ENCODE measurements around the gene TOR1B. TPM values are rescaled to one million over a fixed set of nuclear protein-coding genes. Genes with fewer than 3 reads are reported as not detected.

Gene TOR1B
- total and polyA plus RNA-seq, 4 donors = 12.8 to 31.9 (median 17.8) TPM

DNA sequence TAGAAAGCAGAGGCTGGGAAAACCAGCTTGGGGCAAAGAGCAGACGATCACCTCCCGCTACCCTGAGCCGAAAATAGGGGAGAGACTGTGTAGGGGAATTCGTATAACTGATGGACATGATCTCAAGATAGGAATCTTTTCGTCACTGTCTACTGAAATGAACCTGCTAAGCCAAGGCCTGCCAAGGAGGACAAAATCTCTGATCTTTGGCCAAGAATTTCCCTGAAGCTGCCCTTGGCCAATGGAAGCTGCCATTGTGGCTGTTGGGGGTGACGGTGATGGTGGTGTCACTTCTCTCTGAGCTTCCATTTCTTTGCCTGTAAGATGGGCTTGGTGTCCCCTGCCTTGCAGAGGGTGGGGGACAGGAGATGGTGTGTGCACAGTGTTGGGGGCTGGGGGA, 46.8 kb upstream of the TOR1B start:
- H3K9me3 ChIP-seq (ENCODE audit: control insufficient read depth in 4 of 4, low read length in 3 of 4) = no peaks in the 10 kb centered on the region
- 93% methylated on average over 6 of the region's 6 CpGs for WGBS
- no peak for DNase-seq (ENCODE audit: low spot score)
- no peak overlapping the region for H3K9ac ChIP-seq (ENCODE audit: low read depth in 1 of 2, low read length in 2 of 2)
- no peak for TF ChIP-seq FOXA2 (IDR thresholded peaks at IDR 0.05)
- TF ChIP-seq EGR1 (IDR thresholded peaks at IDR 0.05; ENCODE audit: low read depth in 2 of 2) = no peak
- TF ChIP-seq CTCF (IDR thresholded peaks at IDR 0.05; ENCODE audit: low read depth, low read length, missing input control) = no peak
- no peak for TF ChIP-seq RXRA (IDR thresholded peaks at IDR 0.05)
- TF ChIP-seq, protein P1, sequence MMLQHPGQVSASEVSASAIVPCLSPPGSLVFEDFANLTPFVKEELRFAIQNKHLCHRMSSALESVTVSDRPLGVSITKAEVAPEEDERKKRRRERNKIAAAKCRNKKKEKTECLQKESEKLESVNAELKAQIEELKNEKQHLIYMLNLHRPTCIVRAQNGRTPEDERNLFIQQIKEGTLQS (IDR thresholded peaks at IDR 0.05) = no peak
- TF ChIP-seq NR2F2 (IDR thresholded peaks at IDR 0.05) = no peak
- TF ChIP-seq HNF4G (IDR thresholded peaks at IDR 0.05) = no peak
- TF ChIP-seq MAX (IDR thresholded peaks at IDR 0.05) = no peak
- TF ChIP-seq, protein P2, sequence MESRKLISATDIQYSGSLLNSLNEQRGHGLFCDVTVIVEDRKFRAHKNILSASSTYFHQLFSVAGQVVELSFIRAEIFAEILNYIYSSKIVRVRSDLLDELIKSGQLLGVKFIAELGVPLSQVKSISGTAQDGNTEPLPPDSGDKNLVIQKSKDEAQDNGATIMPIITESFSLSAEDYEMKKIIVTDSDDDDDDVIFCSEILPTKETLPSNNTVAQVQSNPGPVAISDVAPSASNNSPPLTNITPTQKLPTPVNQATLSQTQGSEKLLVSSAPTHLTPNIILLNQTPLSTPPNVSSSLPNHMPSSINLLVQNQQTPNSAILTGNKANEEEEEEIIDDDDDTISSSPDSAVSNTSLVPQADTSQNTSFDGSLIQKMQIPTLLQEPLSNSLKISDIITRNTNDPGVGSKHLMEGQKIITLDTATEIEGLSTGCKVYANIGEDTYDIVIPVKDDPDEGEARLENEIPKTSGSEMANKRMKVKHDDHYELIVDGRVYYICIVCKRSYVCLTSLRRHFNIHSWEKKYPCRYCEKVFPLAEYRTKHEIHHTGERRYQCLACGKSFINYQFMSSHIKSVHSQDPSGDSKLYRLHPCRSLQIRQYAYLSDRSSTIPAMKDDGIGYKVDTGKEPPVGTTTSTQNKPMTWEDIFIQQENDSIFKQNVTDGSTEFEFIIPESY (IDR thresholded peaks at IDR 0.05) = no peak
- no peak for TF ChIP-seq HNF4A (conservative IDR thresholded peaks at IDR 0.05)
- TF ChIP-seq FOXA1 (IDR thresholded peaks at IDR 0.05) = no peak
- no peak for TF ChIP-seq SP1 (IDR thresholded peaks at IDR 0.05)
- no peak for TF ChIP-seq RAD21 (IDR thresholded peaks at IDR 0.05)
- no peak for TF ChIP-seq REST (IDR thresholded peaks at IDR 0.05)
- TF ChIP-seq JUND (IDR thresholded peaks at IDR 0.05) = no peak
- no peak for TF ChIP-seq YY1 (IDR thresholded peaks at IDR 0.05)
- TF ChIP-seq TAF1 (conservative IDR thresholded peaks at IDR 0.05) = no peak
- H3K36me3 ChIP-seq (ENCODE audit: control insufficient read depth in 4 of 4, insufficient read depth in 3 of 4, low read depth in 1 of 4, low read length in 3 of 4) = no peaks in the 10 kb centered on the region
- no peaks in the 10 kb centered on the region for H3K4me1 ChIP-seq (ENCODE audit: control insufficient read depth in 4 of 4, insufficient read depth in 4 of 4, low read length in 3 of 4)
- H3K27ac ChIP-seq (ENCODE audit: low read depth in 1 of 2, low read length in 2 of 2) = no peak overlapping the region
- H3K27me3 ChIP-seq (ENCODE audit: control insufficient read depth in 4 of 4, insufficient read depth in 4 of 4, low read length in 3 of 4) = peaks cover 0 to 4% (median 0%) of the 10 kb centered on the region in 4 donors
- H3K4me3 ChIP-seq (ENCODE audit: low read depth in 1 of 3, low read length in 3 of 3) = no peak overlapping the region

GRCh38 chr9:129757045-129757444, 45.9 kb upstream of the TOR1B start:
- no peaks in the 10 kb centered on the region for H3K36me3 ChIP-seq (ENCODE audit: control insufficient read depth in 4 of 4, insufficient read depth in 3 of 4, low read depth in 1 of 4, low read length in 3 of 4)
- no peak overlapping the region for H3K9ac ChIP-seq (ENCODE audit: low read depth in 1 of 2, low read length in 2 of 2)
- 73% methylated on average over 9 of the region's 9 CpGs for WGBS
- H3K4me3 ChIP-seq (ENCODE audit: low read depth in 1 of 3, low read length in 3 of 3) = no peak overlapping the region
- no peak overlapping the region for H3K27ac ChIP-seq (ENCODE audit: low read depth in 1 of 2, low read length in 2 of 2)
- peaks cover 0 to 3% (median 0%) of the 10 kb centered on the region in 4 donors for H3K4me1 ChIP-seq (ENCODE audit: control insufficient read depth in 4 of 4, insufficient read depth in 4 of 4, low read length in 3 of 4)
- no peaks in the 10 kb centered on the region for H3K9me3 ChIP-seq (ENCODE audit: control insufficient read depth in 4 of 4, low read length in 3 of 4)
- no peak for DNase-seq (ENCODE audit: low spot score)
- peaks cover 0 to 4% (median 0%) of the 10 kb centered on the region in 4 donors for H3K27me3 ChIP-seq (ENCODE audit: control insufficient read depth in 4 of 4, insufficient read depth in 4 of 4, low read length in 3 of 4)
- no peak for TF ChIP-seq HNF4G (IDR thresholded peaks at IDR 0.05)
- TF ChIP-seq JUND (IDR thresholded peaks at IDR 0.05) = no peak
- no peak for TF ChIP-seq GABPA (IDR thresholded peaks at IDR 0.05 in 1 of 2, conservative IDR thresholded peaks at IDR 0.05 in 1 of 2)
- TF ChIP-seq HNF4A (conservative IDR thresholded peaks at IDR 0.05) = no peak
- no peak for TF ChIP-seq FOXA2 (IDR thresholded peaks at IDR 0.05)
- TF ChIP-seq REST (IDR thresholded peaks at IDR 0.05) = no peak
- no peak for TF ChIP-seq CTCF (IDR thresholded peaks at IDR 0.05; ENCODE audit: low read depth, low read length, missing input control)

Data from liver (tissue), 9 donors.